Activated naive CD4-positive, alpha-beta T cell (primary cell): ENCODE results near the gene NPTXR.
A peak's percentile ranks its signal among the peaks of the same experiment; 100 is the strongest.
"Not testable (repeated sequence)": the region's sequence is repeated elsewhere in the genome, so short reads cannot be mapped to it uniquely, and the experiment has no call there.

Experiments used
- DNase-seq, 4 experiments: peaks; one replicate each; lab custom pipeline; 2025; lab: John Stamatoyannopoulos, UW

NPTXR gene

GRCh38 chr22:38831166-38831945, 12.5 kb downstream of the NPTXR start:
- DNase-seq: no peak

GRCh38 chr22:38830845-38831108, 13.1 kb downstream of the NPTXR start:
- no peak for DNase-seq

GRCh38 chr22:38830026-38830844, 13.6 kb downstream of the NPTXR start:
- no peak for DNase-seq

GRCh38 chr22:38829485-38829884, 14.3 kb downstream of the NPTXR start:
- DNase-seq: no peak

- DNase-seq: no peak
These were observed 15.1 kb downstream of the NPTXR start for GRCh38 chr22:38828616-38829205.

GRCh38 chr22:38828191-38828590, 15.6 kb downstream of the NPTXR start:
- DNase-seq: no peak

GRCh38 chr22:38827510-38827909, 16.3 kb downstream of the NPTXR start:
- no peak for DNase-seq

- DNase-seq: no peak
These were observed 17.0 kb downstream of the NPTXR start for GRCh38 chr22:38826801-38827200.

- no peak for DNase-seq
These were observed 17.4 kb downstream of the NPTXR start for GRCh38 chr22:38826386-38826785.

- DNase-seq: peak in 1 of 4 experiments; percentile 8
These were observed 19.2 kb downstream of the NPTXR start for GRCh38 chr22:38824585-38824984.

GRCh38 chr22:38823637-38824036, 20.2 kb downstream of the NPTXR start:
- no peak for DNase-seq

- DNase-seq: no peak
These were observed 20.8 kb downstream of the NPTXR start for GRCh38 chr22:38823076-38823475.

- no peak for DNase-seq
These were observed 23.8 kb downstream of the NPTXR start for GRCh38 chr22:38820020-38820419.

GRCh38 chr22:38819387-38819940, 24.4 kb downstream of the NPTXR start:
- DNase-seq: no peak

GRCh38 chr22:38817196-38817595, 26.6 kb downstream of the NPTXR start:
- DNase-seq: no peak

- DNase-seq: no peak
These were observed 28.0 kb downstream of the NPTXR start for GRCh38 chr22:38815842-38816241.

GRCh38 chr22:38811241-38811640, 32.6 kb downstream of the NPTXR start:
- no peak for DNase-seq

GRCh38 chr22:38805041-38805593, 38.7 kb downstream of the NPTXR start:
- not testable (repeated sequence) for DNase-seq

GRCh38 chr22:38802671-38803121, 41.1 kb downstream of the NPTXR start:
- no peak for DNase-seq

- no peak for DNase-seq
These were observed 44.4 kb downstream of the NPTXR start for GRCh38 chr22:38799265-38800002.

- DNase-seq: no peak
These were observed 45.3 kb downstream of the NPTXR start for GRCh38 chr22:38798496-38798895.
